NK-92 (cell line): ENCODE data around the gene ARMC9.

ENCODE experiments used
- DNase-seq: peaks from one replicate; lab custom pipeline; 2025; ENCODE audit not compliant: unreplicated experiment; lab: John Stamatoyannopoulos, UW

ARMC9 gene

GRCh38 chr2:231203087-231203486 lies 4.7 kb downstream of the ARMC9 start:
- DNase-seq, result no peak

DNA sequence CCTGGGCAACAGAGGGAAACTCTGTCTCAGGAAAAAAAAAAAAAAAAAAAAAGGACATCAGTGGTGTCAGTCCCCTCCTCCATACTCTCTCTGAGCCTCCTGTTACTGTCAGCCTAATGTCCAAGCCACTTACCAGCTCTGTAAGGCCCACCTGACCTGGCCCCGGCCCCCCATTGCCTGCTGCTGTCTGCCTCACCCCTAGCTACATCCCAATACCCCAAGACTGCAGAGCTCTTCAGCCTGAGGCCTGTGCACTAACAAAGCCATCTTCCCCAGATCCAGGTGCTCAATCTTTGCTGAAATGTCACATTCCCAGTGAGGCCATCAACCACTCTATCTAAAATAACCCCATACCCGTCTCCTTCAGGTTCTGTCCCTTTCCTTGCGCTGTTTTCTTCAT lies 5.7 kb downstream of the ARMC9 start:
- no peak for DNase-seq

- no peak for DNase-seq
Measured at GRCh38 chr2:231204581-231204980, 6.2 kb downstream of the ARMC9 start.

- DNase-seq, result no peak
Measured at GRCh38 chr2:231207734-231208133, 9.3 kb downstream of the ARMC9 start.

DNA sequence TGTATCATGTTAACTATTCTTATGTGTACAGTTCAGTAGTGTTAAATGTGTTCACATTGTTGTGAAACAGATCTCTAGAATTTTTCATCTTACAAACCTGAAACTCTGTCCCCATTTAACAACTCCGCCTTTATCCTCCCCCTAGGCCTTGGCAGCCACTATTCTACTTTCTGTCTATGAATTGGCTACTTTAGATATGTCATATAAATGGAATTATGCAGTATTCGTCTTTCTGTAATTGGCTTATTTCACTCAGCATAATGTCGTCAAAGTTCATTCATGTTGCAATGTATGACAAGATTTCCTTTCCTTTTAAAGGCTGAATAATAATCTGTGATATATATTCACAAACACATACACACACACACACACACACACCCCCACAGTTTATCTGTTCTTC lies 12.4 kb downstream of the ARMC9 start:
- DNase-seq, result no peak

DNA sequence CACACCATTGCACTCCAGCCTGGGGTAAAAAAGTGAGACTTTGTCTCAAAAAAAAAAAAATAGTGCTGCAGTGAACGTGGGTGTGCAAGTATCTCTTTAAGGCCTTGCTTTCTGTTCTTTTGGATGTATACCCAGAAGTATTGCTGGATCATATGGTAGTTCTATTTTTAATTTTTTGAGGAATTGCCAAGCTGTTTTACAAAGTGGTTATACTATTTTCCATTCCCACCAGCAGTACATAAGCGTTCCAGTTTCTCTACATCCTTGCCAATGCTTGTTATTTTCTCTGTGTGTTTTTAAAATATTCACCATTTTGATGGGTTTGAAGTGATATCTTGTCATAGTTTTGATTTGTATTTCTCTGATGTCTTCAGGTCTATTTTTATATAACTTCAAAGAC lies 13.1 kb downstream of the ARMC9 start:
- no peak for DNase-seq

DNA sequence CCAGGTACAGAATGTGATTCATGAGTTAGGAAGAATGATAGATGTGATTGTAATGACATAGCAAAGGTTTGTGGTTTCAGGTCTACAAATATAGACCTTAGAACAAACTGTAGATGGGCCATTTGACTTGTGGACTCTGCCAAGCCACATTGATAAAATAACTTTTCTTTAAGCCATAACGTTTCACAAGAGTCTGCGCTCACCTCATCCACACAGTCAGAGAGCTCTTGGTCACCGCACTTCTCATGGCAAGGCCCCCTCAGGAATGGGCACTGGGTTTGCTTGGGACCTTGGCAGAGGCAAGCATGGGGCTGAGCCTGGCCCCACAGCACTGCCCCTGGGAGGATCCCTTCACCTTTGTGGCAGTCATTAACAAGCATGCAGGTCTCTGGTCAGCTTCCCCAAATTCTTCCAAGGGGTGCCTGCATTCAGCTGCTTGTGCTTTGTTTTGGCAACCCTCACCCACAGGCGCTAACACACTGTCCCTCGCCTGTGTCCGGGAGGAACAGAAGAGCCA lies 14.0 kb downstream of the ARMC9 start:
- DNase-seq, result no peak

DNA sequence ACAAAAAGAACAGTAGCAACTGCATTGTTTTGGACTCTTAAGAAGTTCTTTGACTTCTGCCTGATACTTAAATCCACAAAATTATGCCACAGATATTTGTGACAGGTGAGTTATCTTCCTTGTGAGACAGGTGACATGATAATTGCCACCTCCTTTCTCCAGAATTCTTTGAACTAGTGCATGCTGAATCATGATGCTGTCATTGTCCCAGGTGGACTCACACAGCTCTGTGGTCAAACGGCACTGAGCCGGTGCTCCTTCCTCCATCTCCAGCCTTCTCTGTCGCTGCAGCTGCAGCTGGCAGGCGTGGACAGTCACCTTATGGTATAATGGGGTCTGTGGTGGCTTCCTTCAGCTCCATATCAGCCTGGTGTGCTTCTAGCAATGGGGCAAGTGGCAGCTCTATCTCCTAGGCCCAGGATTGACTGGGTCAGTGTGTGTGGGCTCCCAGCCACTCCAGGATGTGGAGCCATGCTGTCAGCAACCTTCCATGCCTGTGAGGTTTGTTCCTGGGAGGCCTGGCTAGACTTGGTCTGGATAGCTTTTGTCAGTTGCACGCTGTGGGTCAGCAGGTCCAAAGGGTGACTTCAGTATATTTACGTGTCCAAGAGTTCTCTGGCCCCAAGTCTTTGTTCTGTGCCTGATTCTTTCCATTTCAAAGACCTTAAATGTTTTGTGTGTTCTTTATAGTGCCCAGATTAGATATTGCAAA lies 15.7 kb downstream of the ARMC9 start:
- no peak for DNase-seq

- no peak for DNase-seq
Measured at GRCh38 chr2:231218366-231218765, 19.9 kb downstream of the ARMC9 start.

- DNase-seq, result no peak
Measured at GRCh38 chr2:231219289-231219688, 20.9 kb downstream of the ARMC9 start.

DNA sequence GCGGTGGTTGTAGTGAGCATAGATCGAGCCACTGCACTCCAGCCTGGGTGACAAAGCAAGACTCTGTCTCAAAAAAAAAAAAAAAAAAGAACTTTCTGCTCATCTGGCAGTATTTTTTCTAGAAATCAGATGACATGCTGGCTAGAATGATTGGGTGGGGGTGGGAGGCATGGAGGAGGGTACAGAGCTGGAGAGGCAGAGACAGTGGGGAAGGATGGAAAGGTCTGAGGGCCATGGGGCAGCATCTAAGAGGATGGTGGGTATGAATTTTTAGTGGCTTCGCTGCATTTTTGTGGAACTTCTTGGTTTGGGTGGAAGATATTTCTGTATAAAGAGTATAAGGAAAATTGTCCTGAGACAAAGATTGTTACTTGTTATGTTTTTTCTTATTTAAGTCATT lies 23.3 kb downstream of the ARMC9 start:
- no peak for DNase-seq

DNA sequence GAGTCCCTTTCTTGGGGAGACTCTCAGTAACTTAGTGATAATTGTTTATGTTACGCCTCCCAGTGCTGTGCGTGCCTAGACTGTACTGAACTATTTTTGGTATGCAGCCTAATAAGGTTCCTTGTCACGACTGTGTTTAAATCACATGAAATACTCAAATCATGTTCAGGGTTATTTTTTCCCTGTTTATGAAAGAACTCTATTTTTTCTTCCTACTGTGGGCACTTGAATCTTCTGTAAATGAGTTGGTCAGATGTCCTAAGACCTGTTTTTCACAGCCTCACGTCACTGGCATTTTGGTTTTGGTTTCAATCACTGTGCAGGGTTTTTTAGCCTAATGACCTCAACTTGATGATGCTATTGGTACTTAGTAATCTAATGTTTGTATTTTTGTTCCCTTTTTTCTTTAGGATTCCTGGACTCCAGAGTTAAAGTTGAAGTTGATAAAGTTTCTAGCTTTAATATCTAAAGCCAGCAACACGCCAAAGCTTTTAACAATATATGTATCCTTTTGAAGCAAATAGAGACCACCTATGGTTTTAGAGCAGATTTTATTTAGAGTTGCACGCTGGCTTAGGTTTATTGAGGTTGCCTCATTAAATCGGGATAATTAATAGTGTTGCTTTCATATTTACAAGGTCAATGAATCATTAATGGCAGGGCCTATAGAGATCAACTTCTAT lies 24.0 kb downstream of the ARMC9 start:
- no peak for DNase-seq

GRCh38 chr2:231223001-231223375 lies 24.6 kb downstream of the ARMC9 start:
- DNase-seq, result no peak

DNA sequence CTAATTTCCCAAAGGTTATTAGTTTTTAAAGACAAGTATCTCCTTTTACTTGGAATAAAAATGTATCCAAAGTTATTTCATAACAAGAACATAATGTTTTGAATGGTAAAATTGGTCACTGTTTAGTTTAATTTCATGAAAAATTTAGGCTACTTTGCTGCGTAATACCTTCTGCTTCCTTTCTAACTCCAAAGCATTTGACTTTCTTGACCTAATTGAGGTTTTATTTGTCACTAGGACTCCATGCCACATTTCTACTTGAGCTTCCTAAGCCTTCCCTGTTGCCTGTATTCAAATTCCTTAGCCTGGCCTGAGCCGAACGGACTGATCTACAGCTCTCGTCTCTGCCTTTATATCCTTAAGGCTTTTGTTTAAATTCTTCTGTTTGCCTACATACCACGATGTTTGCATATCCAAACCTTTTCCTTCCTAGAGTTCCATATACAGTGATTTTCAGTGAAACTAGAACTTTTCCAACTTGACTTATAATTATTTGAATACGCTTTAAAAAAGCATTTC lies 25.1 kb downstream of the ARMC9 start:
- DNase-seq, result no peak

GRCh38 chr2:231227310-231228162 lies 29.1 kb downstream of the ARMC9 start:
- DNase-seq, result no peak

DNA sequence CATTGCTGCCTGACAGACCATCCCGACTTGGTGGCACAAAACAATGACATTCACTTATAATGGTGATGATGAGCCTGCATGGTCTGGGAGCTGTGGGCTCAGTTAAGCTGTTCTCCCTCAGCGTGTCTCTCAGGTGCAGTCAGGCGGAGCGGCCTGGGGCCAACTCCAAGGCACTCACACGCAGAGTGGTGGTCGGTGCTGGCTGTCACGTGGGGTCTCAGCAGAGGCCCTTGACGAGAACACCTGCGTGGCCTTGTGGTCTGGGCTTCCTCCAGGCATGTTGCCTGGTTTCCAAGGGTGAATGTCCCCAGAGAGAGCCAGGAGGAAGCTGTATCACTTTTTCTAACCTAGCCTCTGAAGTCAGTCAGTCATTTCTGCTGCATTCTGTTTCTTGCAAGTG lies 29.8 kb downstream of the ARMC9 start:
- DNase-seq, result no peak

GRCh38 chr2:231228974-231229529 lies 30.6 kb downstream of the ARMC9 start:
- no peak for DNase-seq

DNA sequence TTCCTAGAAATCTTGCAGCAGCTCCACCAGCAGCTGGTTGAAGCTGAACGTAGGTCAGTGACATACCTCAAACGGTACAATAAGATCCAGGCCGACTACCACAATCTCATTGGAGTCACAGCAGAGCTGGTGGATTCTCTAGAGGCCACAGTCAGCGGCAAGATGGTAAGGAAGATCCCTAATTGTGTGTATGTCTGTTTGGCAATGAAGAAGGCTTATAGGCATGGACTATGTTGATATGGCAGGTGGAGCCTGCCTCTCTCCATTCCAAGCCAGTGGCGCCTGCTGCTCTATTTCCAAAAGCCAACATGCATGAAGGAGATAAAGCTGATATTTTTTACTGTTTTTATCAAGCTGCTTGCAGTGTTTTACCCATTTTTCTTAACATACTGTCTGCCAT lies 36.8 kb downstream of the ARMC9 start:
- DNase-seq, result no peak

DNA sequence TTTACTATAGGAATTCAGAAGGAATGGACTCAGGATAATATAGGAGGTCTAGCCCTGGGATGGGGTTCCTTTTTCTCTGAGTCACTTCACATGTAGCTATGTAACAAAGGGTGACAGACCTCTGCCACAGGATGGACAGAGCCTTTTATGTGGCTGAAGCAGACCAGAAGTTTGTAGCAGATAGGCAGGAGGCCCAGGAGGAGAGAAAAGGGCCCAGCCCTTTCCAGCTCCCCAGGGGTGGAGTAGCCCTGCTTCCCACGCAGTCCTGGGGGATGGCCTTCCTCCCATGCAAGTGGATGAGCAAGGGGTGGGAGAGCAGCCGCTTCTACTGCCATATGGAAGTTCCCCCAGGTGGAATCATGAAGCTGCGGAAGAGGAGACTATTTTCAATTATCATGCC lies 40.3 kb downstream of the ARMC9 start:
- DNase-seq, result no peak

DNA sequence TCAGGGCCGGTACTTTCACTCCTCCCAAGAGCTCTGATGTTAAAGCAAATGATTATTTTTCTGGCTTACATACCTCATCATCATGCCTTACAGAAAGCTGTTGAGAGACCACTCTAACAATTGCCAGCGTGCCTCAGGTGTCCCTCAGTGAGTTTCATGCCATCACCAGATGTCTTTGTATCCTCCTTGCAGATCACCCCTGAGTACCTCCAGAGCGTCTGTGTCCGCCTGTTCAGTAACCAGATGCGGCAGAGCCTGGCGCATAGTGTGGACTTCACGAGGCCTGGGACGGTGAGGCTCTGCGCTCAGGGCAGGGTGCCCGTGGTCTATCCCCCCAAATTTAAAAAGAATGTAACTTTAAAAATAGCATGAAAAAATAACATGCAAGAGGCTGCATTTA lies 41.3 kb downstream of the ARMC9 start:
- no peak for DNase-seq
